Measurements from ENCODE around the gene C19orf25.

C19orf25 gene

DNA sequence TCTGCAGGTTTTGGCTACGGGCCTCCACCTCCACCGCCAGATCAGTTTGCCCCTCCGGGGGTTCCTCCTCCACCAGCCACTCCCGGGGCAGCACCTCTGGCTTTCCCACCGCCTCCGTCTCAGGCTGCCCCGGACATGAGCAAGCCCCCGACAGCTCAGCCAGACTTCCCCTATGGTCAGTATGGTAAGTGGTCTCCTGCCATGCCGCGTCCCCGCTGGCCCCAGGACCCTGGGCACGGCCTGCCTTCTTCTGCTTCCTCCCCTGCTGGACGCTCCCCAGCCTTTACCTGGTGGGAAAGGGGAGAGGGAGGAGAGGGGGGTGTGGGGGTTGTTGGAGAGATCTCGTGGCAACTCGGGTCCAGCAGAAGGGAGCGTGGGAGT is 46.5 kb downstream of the C19orf25 start:
- DNase-seq (ENCODE audit: low read depth): no peak

DNA sequence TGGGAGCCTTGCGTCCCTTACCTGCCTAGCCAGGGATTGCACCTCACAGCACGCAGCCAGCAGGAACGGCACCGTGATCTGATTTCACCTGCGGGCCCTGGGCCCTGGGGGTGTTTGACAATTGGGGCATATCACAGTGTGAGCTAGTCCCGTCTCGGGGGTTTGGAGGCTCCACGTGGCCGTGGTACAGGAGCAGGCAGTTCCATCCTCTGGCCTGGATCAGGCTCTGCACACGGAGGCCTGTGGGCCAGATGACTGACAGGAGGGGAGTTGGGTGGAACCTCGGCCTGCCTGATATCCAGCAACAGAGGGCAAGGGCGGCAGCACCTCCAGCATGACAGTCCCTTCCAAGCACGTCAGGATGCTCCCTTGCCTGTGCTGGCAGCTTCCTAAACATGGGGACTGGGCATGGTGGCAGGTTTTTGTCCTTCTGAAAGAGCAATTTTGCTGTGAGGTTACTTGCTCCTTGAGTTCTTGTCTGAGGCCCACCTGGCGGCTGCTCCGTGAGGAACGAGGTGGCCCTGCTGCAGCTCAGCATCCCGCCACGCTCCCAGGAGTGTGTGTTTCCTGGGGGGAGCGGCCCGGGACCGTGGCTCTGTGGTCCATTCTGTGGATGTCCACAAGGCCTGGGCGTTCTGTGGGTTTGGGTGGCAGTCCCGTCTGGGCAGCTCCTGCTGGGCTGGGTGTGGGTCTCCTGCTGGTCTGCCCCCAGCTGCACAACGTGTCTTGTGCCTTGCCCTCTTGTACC is 47.1 kb downstream of the C19orf25 start:
- no peak for DNase-seq (ENCODE audit: low read depth)

DNA sequence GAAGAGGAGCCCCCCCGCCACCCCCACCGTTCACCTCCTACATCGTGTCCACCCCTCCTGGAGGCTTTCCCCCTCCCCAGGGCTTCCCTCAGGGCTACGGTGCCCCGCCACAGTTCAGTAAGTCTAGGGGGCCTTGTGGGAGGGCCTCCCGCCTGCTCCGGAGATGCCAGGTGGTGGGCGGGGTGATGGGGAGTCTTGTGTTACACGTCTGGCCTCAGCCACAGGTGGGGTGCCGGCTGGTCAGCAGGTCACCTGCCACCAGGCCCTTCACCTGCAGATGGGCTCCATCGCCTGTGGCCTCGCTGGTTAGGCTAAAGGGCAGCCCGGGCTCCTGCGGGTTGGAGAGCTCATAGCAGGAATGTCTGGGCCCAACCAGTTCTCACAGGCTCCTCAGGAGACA is 48.8 kb downstream of the C19orf25 start:
- no peak for DNase-seq (ENCODE audit: low read depth)

GRCh38 chr19:1429750-1430149 is 49.3 kb downstream of the C19orf25 start:
- DNase-seq (ENCODE audit: low read depth): no peak

DNA sequence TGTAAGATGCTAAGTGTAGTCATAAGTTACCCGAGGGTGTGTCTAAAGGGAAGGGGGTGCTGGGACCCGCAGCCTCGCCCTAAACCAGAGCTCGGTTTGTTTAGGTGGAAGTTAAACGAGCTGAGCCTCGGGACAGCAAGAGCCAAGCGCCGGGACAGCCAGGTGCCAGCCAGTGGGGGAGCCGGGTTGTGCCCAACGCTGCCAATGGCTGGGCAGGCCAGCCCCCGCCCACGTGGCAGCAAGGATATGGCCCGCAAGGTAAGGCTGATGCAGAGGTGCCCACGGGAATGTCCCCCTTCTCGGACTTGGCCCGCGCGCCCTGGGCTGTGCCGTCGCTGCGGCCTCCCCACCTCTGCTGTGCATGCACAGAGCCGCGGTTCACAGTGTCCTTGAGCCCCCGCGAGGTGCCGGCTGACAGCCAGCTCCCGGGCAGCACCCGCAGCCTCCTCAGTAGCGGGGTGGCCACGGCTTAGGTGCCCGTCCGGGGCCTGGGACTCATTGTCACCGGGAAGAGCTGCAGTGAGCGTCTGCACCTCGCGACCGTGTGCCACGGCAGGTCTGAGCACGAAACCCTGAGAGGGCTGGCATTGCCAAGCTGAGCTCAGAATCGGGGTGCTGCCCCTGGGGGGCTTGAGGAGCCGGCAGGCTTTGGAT is 50.1 kb downstream of the C19orf25 start:
- no peak for DNase-seq (ENCODE audit: low read depth)

DNA sequence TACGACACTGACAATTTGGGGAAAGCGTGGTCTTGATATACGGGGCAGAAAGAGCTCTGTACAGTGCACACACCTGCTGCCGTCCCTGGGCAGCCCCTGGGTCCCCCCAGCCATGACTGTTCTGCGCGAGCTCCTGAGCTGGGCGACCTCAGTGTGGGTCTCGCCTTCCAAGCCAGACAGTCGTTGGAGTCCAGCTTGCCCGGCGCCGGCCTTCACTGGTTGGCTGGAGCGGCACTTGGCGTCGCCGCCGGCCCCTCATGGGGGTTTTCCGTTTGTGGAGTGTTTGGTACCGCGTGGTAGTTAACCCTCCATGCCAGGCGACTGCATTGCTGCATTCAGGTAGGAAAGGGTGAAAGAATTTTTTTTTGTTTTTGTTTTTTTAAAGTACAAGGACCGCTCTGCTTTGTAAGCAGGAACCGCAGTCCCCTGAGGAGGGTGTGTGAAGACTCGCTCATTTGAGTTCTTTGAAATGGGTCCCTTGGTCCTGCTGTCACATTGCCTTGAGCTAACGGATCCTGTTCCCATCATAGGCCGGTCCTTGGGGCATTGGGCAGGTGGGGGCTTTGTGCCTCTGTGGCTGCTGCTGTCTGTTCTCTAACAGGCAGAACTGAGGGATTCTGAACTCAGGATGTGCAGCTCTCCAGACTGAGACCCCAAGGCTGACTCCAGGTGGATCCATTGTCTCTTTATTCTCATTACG is 51.6 kb downstream of the C19orf25 start:
- DNase-seq (ENCODE audit: low read depth): no peak

GRCh38 chr19:1426736-1427135 is 52.3 kb downstream of the C19orf25 start:
- DNase-seq (ENCODE audit: low read depth): no peak

DNA sequence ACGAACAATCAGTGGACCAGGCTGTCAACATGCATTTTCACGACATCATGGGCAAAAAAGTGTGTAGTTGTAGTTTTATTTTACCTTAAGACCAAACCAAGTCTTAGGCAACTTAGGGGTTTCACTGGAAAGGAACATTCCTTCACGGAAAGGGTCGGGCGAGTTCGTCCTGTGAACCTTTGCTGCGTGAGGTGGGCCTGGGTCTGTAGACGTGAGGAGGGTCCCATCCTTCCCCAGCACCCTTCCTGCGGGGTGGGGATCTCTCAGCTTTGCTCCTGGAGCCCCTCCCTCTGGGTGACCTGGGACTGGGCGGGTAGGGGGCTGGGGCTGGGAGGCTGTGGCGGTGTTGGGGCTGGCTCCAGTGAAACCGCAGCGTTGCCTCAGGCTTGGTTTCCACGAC is 53.1 kb downstream of the C19orf25 start:
- no peak for DNase-seq (ENCODE audit: low read depth)

DNA sequence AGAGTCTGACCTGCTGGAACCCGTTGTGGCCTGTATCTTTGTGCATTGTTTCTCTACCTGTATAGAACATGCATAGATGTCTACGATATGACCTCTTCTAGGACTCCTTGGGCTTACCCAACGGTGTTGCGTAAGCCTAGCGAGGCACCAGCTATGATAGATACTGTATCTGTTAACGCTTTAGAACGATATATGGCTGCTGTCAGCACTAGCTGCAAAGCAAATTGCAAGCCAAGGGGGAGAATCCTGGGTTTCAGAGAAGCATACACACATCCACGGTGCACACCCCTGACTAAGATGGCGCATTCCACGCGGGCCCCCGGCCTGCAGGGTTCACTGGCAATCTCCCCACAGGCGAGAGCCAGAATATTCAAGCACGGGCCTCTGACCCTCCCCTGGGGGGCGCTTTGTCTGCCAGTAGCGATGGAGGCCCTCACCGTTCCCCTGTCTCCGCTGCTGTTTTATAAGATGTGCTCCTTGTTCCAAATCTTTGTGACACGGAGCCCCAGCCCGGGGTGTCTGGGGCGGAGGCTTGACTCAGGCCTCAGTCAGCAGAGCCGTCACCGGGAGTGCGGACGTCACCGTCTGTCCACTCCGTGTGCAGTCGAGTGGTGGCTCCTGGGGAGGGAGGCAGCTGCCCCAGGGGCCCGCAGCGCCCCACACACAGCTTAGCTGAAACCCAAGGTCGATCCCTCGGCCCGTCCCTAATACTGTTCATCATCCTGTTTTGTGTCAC is 53.7 kb downstream of the C19orf25 start:
- DNase-seq (ENCODE audit: low read depth): no peak

DNA sequence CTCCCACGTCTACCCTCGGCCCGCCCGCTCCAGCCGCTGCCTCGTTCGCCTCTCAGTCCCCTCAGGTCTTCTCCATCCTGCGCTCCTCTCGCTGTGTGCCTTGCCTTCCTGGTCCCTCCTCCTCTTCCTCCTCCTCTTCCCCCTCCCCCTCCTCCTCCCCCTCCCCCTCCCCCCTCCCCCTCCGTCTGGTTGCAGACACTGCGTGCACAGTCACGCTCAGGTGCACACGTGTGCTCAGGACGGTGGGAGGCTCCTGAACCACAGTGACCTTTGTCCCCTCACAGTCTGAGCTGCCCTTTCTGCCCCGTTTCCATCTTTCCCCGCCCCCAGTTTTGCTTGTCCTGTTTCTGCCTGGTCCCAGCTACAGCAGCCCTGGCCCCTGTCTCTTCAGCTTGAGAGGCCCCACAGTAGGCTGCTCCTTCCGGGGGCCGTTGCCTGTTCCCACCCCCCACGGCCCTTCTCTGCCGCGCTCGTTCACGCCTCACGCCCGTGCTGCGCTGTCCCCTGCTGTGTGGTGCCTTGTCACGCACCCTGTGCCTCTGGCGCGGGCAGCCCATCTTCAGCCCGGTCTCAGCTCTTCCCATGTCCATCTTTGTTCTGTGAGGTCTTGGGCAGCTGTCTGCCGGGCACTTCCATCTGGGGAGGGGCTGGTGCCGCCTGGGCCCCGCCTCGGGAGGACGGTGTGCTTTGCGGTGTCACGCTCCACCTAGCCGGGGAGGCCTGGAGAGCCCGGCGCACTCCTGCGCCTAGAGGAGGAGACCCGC is 54.6 kb downstream of the C19orf25 start:
- no peak for DNase-seq (ENCODE audit: low read depth)

GRCh38 chr19:1423436-1424191 is 55.4 kb downstream of the C19orf25 start:
- DNase-seq (ENCODE audit: low read depth): no peak
